A673 (cell line): ENCODE data around the gene IFRD1. TPM values are rescaled to one million over a fixed set of nuclear protein-coding genes. Genes with fewer than 3 reads are reported as not detected.

Source experiments
- BruUV-seq: library from RNA; stranded (reverse); fragments of 400-500 nt; replicated peaks from 2 replicates; lab custom pipeline; 2021; lab: Mats Ljungman, UMichigan
- CTCF ChIA-PET: fragments of 300-600 bp; sonication (Branson Sonifier 250); formaldehyde crosslinking; loops from one replicate; lab custom pipeline; 2022; ENCODE audit warnings: antibody characterized with exemption; lab: Charles Lee
- POLR2A ChIA-PET: fragments of 300-600 bp; sonication (Branson Sonifier 250); formaldehyde crosslinking; loops from one replicate; lab custom pipeline; 2022; ENCODE audit warnings: antibody characterized with exemption; ENCODE audit not compliant: low non-redundant PET; lab: Charles Lee
- DNase-seq: peaks from one replicate; pipeline ENCODE4 v3.0.0-alpha.2; 2015; ENCODE audit warnings: low spot score
- H3K27ac ChIP-seq: fragments of 200-600 bp; sonication (generic); 2 replicates; pipeline ENCODE4 v1.5.1; 2016; ENCODE audit warnings: mixed run types, low read depth, mild to moderate bottlenecking, mixed read lengths, antibody characterized with exemption, low read length; ENCODE audit not compliant: poor library complexity, severe bottlenecking
- H3K27me3 ChIP-seq: fragments of 200-600 bp; sonication (generic); replicated peaks from 2 replicates; pipeline ENCODE4 v1.6.1; 2017; ENCODE audit warnings: mixed run types, low read depth, mild to moderate bottlenecking, mixed read lengths, antibody characterized with exemption, low read length; ENCODE audit not compliant: insufficient read depth, poor library complexity
- H3K36me3 ChIP-seq: fragments of 200-600 bp; sonication (generic); 2 replicates; pipeline ENCODE4 v1.6.1; 2016; ENCODE audit warnings: mixed run types, mild to moderate bottlenecking, mixed read lengths, antibody characterized with exemption, low read length; ENCODE audit not compliant: insufficient read depth, poor library complexity, severe bottlenecking
- H3K4me1 ChIP-seq: fragments of 200-600 bp; sonication (generic); 2 replicates; pipeline ENCODE4 v1.6.1; 2017; ENCODE audit warnings: mixed run types, mild to moderate bottlenecking, mixed read lengths, antibody characterized with exemption, low read length; ENCODE audit not compliant: insufficient read depth, poor library complexity, severe bottlenecking
- H3K4me3 ChIP-seq: fragments of 200-600 bp; sonication (generic); 2 replicates; pipeline ENCODE4 v1.5.1; 2016; ENCODE audit warnings: low read depth, mixed run types, mild to moderate bottlenecking, mixed read lengths, low read length; ENCODE audit not compliant: poor library complexity, severe bottlenecking
- H3K9me3 ChIP-seq: fragments of 200-600 bp; sonication (generic); 2 replicates; pipeline ENCODE4 v1.6.1; 2016; ENCODE audit warnings: mixed run types, low read depth, mild to moderate bottlenecking, mixed read lengths, antibody characterized with exemption, low read length; ENCODE audit not compliant: poor library complexity, severe bottlenecking
- EZH2 ChIP-seq: fragments of 200-600 bp; sonication (generic); IDR thresholded peaks from 2 replicates; pipeline ENCODE4 v1.6.1; 2017; ENCODE audit warnings: borderline replicate concordance, low read depth, mild to moderate bottlenecking, mixed read lengths, antibody characterized with exemption, low read length; ENCODE audit not compliant: poor library complexity, severe bottlenecking
- intact Hi-C: fragments of 100-400 bp; cut with micrococcal nuclease; formaldehyde crosslinking; loops from one replicate; pipeline ENCODE4 v1.10.0; 2022; ENCODE audit not compliant: unreplicated experiment
- total RNA-seq: library from RNA; stranded (reverse); gene quantifications from 2 replicates; pipeline ENCODE4 v1.2.3, GENCODE V29; 2021
- TF ChIP-seq, protein P1 (sequence below): fragments of 300-800, 200-600 bp; sonication (generic); conservative IDR thresholded peaks from 2 replicates; pipeline ENCODE4 v1.5.1; 2017; ENCODE audit warnings: low read depth, mild to moderate bottlenecking, antibody characterized with exemption, low read length, moderate library complexity, mixed read lengths

IFRD1 gene
- total RNA-seq, 1 experiment from 2014 or later: 79.9 TPM

DNA sequence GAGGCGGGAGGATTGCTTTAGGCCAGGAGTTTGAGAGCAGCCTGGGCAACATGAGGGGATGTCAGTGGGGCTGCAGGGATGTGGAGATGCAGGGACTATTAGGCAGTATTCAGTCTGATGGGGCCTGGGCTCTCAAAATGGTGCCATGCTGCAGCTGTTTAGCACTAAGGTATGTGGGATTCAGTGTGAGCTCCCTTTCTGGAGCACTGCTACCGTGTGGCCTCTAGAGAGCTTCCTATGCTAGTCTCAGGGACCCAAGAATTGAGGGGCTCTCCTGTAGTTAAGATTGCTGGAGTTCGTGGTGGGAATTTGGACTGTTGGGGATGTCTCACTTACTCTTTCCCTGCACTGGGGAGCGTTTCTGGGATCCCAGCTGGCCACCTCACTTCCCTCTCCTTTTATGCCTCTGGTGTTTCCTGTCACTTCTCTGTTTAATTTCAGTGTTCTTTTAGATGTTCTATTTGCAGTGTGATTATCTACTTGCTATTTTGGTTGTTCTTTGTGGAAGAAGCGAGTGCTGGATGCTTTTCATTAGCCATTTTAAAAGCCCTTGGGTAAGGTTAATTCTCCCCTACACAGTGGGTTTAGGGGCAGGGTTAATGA lies 53.9 kb downstream of the IFRD1 start:
- no peak for DNase-seq
- intact Hi-C loops: no loop called here
- no peaks in the 10 kb centered on the region for H3K36me3 ChIP-seq
- POLR2A ChIA-PET: no interaction called here
- no peaks in the 10 kb centered on the region for H3K27me3 ChIP-seq
- H3K4me1 ChIP-seq: no peaks in the 10 kb centered on the region
- BruUV-seq: no TSS peak
- H3K9me3 ChIP-seq: no peaks in the 10 kb centered on the region
- no peak for TF ChIP-seq EZH2
- TF ChIP-seq, protein P1, sequence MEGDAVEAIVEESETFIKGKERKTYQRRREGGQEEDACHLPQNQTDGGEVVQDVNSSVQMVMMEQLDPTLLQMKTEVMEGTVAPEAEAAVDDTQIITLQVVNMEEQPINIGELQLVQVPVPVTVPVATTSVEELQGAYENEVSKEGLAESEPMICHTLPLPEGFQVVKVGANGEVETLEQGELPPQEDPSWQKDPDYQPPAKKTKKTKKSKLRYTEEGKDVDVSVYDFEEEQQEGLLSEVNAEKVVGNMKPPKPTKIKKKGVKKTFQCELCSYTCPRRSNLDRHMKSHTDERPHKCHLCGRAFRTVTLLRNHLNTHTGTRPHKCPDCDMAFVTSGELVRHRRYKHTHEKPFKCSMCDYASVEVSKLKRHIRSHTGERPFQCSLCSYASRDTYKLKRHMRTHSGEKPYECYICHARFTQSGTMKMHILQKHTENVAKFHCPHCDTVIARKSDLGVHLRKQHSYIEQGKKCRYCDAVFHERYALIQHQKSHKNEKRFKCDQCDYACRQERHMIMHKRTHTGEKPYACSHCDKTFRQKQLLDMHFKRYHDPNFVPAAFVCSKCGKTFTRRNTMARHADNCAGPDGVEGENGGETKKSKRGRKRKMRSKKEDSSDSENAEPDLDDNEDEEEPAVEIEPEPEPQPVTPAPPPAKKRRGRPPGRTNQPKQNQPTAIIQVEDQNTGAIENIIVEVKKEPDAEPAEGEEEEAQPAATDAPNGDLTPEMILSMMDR: no peak
- CTCF ChIA-PET: no interaction called here
- H3K4me3 ChIP-seq: no peak overlapping the region
- H3K27ac ChIP-seq: no peak overlapping the region

DNA sequence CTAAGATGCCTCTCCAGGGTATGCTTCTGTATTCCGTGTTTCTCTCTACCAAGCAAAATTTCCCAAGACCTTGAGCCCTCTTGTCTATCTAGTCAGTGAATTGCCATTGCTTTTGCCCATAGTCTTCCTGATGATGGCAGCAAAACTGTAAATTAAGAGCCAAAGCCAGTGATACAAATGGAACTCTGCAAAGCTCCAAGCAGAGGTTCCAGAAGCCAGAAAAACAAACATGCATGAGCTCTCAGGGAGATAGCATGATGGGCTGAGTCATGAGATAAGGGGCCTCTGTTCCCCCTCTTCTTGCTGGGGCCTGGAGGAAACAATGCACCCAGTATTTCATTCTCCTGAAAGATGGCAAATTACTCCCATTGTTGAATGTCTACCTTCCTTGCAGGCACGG lies 55.2 kb downstream of the IFRD1 start:
- no peak for DNase-seq
- BruUV-seq: no TSS peak
- Histone ChIP-seq H3K4me3 (no peak overlapping the region), H3K9me3 (no peaks in the 10 kb centered on the region), H3K27me3 (no peaks in the 10 kb centered on the region), H3K4me1 (no peaks in the 10 kb centered on the region), H3K27ac (no peak overlapping the region), H3K36me3 (no peaks in the 10 kb centered on the region)
- ChIA-PET POLR2A (no interaction called here), CTCF (no interaction called here)
- no peak for TF ChIP-seq EZH2
- TF ChIP-seq, protein P1: no peak
- intact Hi-C loops: no loop called here

DNA sequence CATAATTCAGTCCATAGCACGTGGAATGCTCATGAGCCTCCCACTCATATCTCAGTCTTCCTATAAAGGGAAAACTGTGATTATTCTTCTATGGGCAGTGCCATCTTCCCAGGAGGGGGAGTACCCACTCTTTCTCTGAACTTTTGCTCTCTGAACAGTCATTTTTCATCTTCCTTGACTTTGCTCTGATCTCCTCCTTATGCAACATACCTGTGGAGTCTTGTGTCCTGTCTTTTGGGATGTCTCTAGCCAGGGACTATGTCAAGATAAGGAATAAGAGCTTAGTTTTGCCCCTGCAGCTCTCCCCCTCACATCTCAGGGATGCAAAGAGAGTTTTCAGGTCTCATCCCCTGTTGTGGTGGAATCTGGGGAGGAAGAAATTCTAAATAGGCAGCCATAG lies 58.1 kb downstream of the IFRD1 start:
- POLR2A ChIA-PET: no interaction called here
- Histone ChIP-seq H3K9me3 (no peaks in the 10 kb centered on the region), H3K27me3 (peaks cover 4% of the 10 kb centered on the region), H3K36me3 (no peaks in the 10 kb centered on the region), H3K4me1 (no peaks in the 10 kb centered on the region), H3K27ac (no peak overlapping the region), H3K4me3 (no peak overlapping the region)
- TF ChIP-seq EZH2: no peak
- TF ChIP-seq, protein P1: no peak
- BruUV-seq: no TSS peak
- no peak for DNase-seq
- intact Hi-C loops: no loop called here
- CTCF ChIA-PET: no interaction called here
